Activated T-helper 17 cell treated with anti-CD3 and anti-CD28 coated beads, Interleukin-2, amount 50 U/mL, for 72 hours (primary cell): ENCODE results near the gene DPP10. TPM values are rescaled to one million over a fixed set of nuclear protein-coding genes. Genes with fewer than 3 reads are reported as not detected.
"Not testable (repeated sequence)": the region's sequence is repeated elsewhere in the genome, so short reads cannot be mapped to it uniquely, and the experiment has no call there.

Experiments used
- ATAC-seq: fragments of 150-1000 bp; cut with Tn5 transposase; replicated peaks from 2 replicates; pipeline ENCODE4 v1.10.0; 2021; ENCODE audit warnings: mild to moderate bottlenecking, moderate library complexity
- H3K27ac Mint-ChIP-seq: one replicate; pipeline ENCODE4 v1.8.0; 2022; ENCODE audit warnings: mixed read lengths
- H3K27me3 Mint-ChIP-seq: one replicate; pipeline ENCODE4 v1.8.0; 2022; ENCODE audit warnings: mixed read lengths
- H3K36me3 Mint-ChIP-seq: one replicate; pipeline ENCODE4 v1.8.0; 2022; ENCODE audit warnings: low read depth, mild to moderate bottlenecking, mixed read lengths
- H3K4me1 Mint-ChIP-seq: one replicate; pipeline ENCODE4 v1.8.0; 2022; ENCODE audit warnings: mixed read lengths
- H3K4me3 Mint-ChIP-seq: one replicate; pipeline ENCODE4 v1.8.0; 2022; ENCODE audit warnings: mild to moderate bottlenecking, mixed read lengths
- H3K9me3 Mint-ChIP-seq: one replicate; pipeline ENCODE4 v1.8.0; 2022; ENCODE audit warnings: mixed read lengths
- total RNA-seq, 2 donors: library from RNA; stranded (reverse); gene quantifications; one replicate each; pipeline ENCODE4 v1.2.3, GENCODE V29; 2022

Gene DPP10
- total RNA-seq, 2 donors from 2014 or later = not detected

DNA sequence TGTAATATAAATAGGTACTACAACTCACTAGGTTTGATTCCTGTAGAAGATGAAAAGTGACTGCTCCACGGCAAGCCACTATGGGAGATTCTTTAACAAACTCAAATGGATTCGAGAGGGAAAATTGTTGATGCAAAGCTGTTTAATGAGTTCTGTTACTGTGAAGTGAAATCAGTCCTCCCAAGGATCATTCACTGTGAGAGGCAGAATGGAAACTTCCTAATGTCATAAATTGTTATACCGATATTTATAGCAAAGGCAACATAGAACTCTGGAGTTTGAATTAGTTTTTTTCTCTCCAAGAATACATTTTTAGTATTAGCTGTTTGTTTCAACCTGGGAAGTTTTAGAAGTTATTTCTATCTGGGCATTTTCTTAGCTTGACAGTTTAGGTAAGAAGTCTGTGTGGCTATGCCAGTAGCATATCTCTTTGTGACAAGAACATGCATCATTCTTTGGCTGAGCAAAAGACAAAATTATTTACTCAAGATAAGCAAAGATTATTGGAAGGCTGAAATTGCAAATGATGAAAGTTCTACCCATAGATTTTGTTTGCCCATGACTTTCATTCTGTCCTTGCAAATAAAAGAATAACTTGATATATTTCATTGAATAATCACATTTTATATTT is 979.7 kb downstream of the DPP10 start:
- Mint-ChIP-seq H3K27ac (no peak overlapping the region), H3K4me3 (no peak overlapping the region), H3K27me3 (no peaks in the 10 kb centered on the region), H3K4me1 (no peaks in the 10 kb centered on the region), H3K36me3 (no peaks in the 10 kb centered on the region), H3K9me3 (peaks cover 18% of the 10 kb centered on the region)
- no peak for ATAC-seq

DNA sequence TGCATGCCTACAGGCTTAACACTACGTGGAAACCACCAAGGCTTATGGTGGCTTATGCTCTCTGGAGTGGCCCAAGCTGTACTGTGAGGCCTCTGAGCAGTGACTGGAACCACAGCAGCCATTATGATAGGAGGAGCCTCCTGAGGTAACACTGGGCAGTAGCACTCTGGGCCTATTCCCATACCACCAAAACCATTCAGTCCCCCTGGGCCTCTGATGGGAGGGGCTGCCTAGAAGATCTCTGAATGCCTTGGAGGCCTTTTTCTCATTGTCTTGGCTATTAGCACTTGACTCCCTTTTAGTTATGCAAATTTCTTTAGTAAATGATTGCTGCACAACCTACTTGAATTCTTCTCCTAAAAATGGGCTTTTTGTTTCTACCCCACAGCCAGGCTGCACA is 985.0 kb downstream of the DPP10 start:
- no peaks in the 10 kb centered on the region for H3K4me1 Mint-ChIP-seq
- ATAC-seq = no peak
- peaks cover 6% of the 10 kb centered on the region for H3K9me3 Mint-ChIP-seq
- H3K27ac Mint-ChIP-seq = no peak overlapping the region
- H3K36me3 Mint-ChIP-seq = no peaks in the 10 kb centered on the region
- no peaks in the 10 kb centered on the region for H3K27me3 Mint-ChIP-seq
- no peak overlapping the region for H3K4me3 Mint-ChIP-seq

DNA sequence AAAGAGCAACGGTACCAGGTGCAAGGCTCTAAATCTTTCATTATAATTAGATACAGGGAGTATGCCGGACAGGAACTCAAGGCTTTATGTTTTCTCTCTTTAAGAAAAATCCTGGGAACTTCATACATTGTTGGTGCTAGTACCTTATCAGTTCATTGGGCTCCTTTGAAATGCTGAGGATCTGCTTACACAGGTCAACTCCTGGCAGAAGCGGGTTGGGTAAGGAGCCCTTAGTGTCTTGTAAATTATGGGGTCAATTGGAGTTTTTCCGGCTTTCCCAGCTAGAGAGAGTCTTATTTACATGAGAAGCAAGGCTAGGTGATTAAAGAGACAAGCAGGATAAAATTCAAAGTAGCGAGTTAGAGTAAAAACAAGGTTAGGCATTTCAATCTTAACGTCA is 998.3 kb downstream of the DPP10 start:
- H3K27me3 Mint-ChIP-seq, H3K4me3 Mint-ChIP-seq, H3K9me3 Mint-ChIP-seq, ATAC-seq, H3K4me1 Mint-ChIP-seq, H3K36me3 Mint-ChIP-seq, H3K27ac Mint-ChIP-seq: not testable (repeated sequence)

DNA sequence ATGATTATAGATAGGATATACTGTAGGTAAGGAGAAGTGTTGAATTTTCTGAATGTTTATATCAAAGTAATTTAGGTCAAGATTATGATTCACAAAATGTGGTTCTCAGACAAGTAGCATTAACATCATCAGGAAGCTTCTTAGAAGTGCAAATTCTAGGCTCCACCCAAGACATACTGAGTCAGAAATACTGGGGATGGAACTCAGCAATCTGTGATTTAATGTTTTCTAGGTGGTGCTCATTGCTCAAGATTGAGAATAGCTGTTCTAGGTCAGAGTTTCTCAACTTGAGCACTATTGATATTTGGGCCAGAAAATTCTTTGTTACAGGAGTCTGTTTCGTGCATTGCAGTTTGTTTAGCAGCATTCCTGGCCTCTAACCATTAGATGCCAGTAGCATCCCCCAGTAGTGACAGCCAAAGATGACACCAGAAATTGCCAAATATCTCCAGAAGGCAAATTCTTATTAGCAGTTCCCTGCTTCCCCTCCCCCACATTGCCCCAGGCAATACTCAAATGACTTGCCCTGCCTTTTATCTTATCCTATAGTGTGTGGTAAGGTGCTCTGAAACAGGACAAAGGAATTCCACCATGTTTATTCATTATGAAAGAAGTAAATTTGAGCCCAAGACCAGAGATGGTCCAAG is 1001.2 kb downstream of the DPP10 start:
- Mint-ChIP-seq H3K27ac (no peak overlapping the region), H3K4me1 (no peaks in the 10 kb centered on the region), H3K4me3 (no peak overlapping the region), H3K9me3 (peaks cover 23% of the 10 kb centered on the region), H3K36me3 (no peaks in the 10 kb centered on the region), H3K27me3 (no peaks in the 10 kb centered on the region)
- no peak for ATAC-seq

DNA sequence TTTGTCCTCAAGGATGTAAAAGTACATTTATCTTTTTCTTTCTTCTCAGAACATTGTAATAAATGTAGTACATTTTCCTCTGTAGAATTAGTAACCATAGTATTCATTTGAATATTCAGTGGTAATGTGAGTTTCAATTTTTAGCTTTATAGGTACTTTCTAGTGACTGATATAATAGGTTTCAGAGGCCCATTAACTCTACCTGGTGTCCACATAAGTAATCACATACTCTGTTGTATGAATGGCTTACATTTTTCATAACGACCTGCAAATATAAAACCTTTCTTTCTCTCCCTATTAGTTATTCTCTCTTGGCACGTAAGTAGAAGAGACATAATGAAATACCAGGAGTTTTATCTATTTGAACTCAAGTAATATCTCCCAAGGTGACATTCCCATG is 1017.6 kb downstream of the DPP10 start:
- Mint-ChIP-seq H3K4me1 (no peaks in the 10 kb centered on the region), H3K4me3 (no peak overlapping the region), H3K27ac (no peak overlapping the region), H3K27me3 (no peaks in the 10 kb centered on the region), H3K9me3 (peaks cover 13% of the 10 kb centered on the region), H3K36me3 (no peaks in the 10 kb centered on the region)
- ATAC-seq = no peak

DNA sequence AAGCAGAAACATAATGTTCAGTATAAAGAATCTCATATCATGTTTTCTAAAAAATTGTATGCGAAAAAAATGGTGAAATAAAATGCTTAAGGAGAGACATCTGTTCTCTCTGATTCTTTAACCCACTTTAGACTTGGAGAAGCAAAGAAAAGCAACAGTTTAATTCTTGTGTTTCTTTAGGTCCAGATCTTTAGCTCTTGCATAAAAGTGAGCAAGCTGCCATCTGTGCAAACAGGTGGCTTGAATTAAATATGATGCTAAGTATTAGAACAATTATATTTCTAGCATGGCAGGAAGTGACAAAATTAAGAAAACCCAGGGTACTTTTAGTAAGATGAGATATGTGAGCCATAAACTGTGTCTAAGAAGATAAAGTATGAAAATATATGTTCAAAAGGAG is 1038.3 kb downstream of the DPP10 start:
- no peak for ATAC-seq
- H3K27ac Mint-ChIP-seq = no peak overlapping the region
- H3K4me3 Mint-ChIP-seq = no peak overlapping the region
- no peaks in the 10 kb centered on the region for H3K4me1 Mint-ChIP-seq
- H3K9me3 Mint-ChIP-seq = peaks cover 30% of the 10 kb centered on the region
- no peaks in the 10 kb centered on the region for H3K36me3 Mint-ChIP-seq
- no peaks in the 10 kb centered on the region for H3K27me3 Mint-ChIP-seq

DNA sequence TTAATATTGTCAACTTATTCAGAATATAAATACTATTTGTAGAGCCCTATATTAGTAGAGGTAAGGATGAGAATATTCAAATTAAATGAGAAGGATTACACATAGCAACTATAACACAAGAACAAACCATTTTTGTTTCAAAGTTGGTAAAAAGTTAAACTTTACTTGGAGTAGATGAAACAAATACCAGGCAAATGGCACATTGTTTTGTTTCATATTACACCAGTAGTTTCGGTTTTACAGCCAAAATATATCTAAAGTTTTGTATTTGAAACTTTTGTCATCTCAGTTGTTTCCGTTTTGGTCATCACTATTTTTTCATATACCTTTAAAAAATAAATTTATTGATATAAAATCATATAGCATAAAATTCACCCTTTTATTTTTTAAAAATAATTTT is 1039.4 kb downstream of the DPP10 start:
- H3K27me3 Mint-ChIP-seq = no peaks in the 10 kb centered on the region
- ATAC-seq = no peak
- H3K27ac Mint-ChIP-seq = no peak overlapping the region
- no peaks in the 10 kb centered on the region for H3K4me1 Mint-ChIP-seq
- H3K9me3 Mint-ChIP-seq = peaks cover 24% of the 10 kb centered on the region
- H3K36me3 Mint-ChIP-seq = no peaks in the 10 kb centered on the region
- no peak overlapping the region for H3K4me3 Mint-ChIP-seq

DNA sequence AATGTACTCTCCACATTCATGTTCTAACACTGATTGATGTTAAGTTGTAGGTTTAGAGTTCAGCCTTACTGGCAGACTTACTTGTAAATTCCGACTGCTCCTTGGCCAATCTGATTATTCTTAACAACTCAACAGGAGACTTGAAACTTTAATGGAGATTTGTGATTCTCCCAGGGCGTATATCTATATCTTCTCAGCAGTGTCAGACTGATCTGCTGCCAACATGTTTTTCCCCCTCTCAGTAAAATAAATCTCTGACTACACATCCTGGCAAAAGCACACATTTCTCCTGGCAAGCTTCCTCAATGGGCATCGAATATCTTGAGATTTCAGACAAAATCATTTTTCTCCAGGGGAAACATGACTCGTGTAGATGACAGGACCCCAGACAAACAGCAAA is 1041.2 kb downstream of the DPP10 start:
- no peaks in the 10 kb centered on the region for H3K4me1 Mint-ChIP-seq
- ATAC-seq = no peak
- no peaks in the 10 kb centered on the region for H3K27me3 Mint-ChIP-seq
- H3K4me3 Mint-ChIP-seq = no peak overlapping the region
- H3K36me3 Mint-ChIP-seq = no peaks in the 10 kb centered on the region
- peaks cover 24% of the 10 kb centered on the region for H3K9me3 Mint-ChIP-seq
- H3K27ac Mint-ChIP-seq = no peak overlapping the region

DNA sequence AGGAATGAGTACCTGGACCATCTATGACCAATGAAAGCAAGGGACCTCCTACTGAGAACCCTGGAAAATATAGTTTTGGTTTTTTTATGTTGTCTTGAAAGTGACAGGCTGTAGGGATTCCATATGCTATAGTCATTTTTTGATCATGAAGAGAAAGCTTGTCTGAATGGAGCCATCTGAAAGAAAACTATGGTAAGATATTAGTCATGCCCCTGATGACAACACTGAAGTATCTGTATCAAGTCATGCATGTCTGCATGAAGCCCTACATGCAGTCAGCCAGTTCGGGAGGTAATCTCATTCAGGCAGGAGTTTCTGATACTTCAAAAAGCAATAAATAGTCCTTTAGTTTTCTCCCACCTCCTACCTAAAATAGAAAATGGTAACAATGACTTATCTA is 1042.0 kb downstream of the DPP10 start:
- ATAC-seq = no peak
- no peaks in the 10 kb centered on the region for H3K36me3 Mint-ChIP-seq
- H3K27ac Mint-ChIP-seq = no peak overlapping the region
- peaks cover 20% of the 10 kb centered on the region for H3K9me3 Mint-ChIP-seq
- no peak overlapping the region for H3K4me3 Mint-ChIP-seq
- H3K27me3 Mint-ChIP-seq = no peaks in the 10 kb centered on the region
- H3K4me1 Mint-ChIP-seq = no peaks in the 10 kb centered on the region

DNA sequence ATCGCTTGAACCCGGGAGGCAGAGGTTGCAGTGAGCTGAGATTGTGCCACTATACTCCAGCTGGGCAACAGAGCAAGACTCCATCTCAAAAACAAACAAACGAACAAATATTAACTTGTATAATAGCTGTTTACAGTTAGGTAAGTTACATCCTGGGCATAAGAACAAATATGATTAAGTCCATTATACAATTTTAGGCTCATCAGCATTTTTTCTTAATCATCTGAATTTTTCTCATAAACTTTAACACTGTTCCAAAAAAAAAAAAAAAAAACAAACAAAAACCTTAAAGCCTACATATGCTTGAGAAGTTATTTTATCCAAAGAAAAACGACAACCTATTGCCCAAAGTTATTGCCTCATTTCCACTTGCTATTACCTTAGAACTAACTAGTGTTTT is 1042.5 kb downstream of the DPP10 start:
- peaks cover 23% of the 10 kb centered on the region for H3K9me3 Mint-ChIP-seq
- no peaks in the 10 kb centered on the region for H3K36me3 Mint-ChIP-seq
- H3K4me1 Mint-ChIP-seq = no peaks in the 10 kb centered on the region
- H3K27me3 Mint-ChIP-seq = no peaks in the 10 kb centered on the region
- no peak for ATAC-seq
- no peak overlapping the region for H3K27ac Mint-ChIP-seq
- H3K4me3 Mint-ChIP-seq = no peak overlapping the region

DNA sequence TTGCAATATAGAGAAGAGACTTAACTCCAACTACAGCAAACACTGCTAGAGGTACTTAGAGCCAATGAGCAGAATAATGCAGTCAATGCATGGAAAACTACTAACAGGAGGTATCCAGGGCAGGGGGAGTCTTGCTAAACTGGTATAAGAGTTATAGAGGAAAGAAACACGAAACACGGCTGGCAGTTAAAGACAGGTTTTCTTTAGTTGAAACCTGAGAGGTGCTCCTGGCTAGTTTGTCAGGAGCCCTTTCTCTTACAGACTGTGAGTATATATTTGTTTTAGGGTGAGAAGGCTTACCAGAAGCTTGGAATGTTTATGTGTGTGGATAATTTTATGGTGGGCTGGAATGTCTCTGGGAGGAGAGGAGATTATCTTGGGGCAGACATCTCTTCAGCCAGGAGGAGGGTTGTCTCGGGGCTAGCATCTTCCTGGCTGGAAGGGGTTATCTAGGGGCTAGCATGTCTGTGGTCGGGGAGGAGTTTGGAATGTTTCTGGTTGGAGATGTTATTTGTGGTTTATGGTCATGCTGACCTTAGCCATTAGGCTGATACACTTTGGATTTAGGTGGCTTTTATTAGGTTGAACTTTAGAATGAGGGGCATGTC is 1048.8 kb downstream of the DPP10 start:
- no peaks in the 10 kb centered on the region for H3K36me3 Mint-ChIP-seq
- H3K4me1 Mint-ChIP-seq = no peaks in the 10 kb centered on the region
- ATAC-seq = no peak
- no peak overlapping the region for H3K4me3 Mint-ChIP-seq
- H3K27me3 Mint-ChIP-seq = no peaks in the 10 kb centered on the region
- peaks cover 8% of the 10 kb centered on the region for H3K9me3 Mint-ChIP-seq
- no peak overlapping the region for H3K27ac Mint-ChIP-seq

DNA sequence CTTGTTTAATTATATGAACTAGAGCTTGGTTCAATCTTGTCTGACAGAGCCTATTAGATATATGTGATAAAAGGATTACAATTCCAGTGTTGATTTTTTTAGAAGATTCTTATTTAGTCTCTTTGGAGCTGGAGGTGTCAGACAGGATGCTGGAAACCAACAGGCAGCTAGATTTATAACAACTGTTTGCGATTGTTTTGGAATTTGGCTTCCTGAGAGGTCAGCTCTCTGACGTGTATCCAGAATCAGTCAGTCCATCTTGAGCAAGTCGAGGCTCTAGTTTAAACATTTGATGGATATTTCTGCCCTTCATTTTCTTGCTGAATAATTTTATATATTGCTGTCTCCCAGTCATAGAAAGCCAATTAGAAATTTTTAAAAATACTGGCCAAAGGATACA is 1062.9 kb downstream of the DPP10 start:
- no peaks in the 10 kb centered on the region for H3K4me1 Mint-ChIP-seq
- H3K36me3 Mint-ChIP-seq = no peaks in the 10 kb centered on the region
- no peak overlapping the region for H3K27ac Mint-ChIP-seq
- H3K4me3 Mint-ChIP-seq = no peak overlapping the region
- ATAC-seq = no peak
- peaks cover 21% of the 10 kb centered on the region for H3K9me3 Mint-ChIP-seq
- no peaks in the 10 kb centered on the region for H3K27me3 Mint-ChIP-seq

DNA sequence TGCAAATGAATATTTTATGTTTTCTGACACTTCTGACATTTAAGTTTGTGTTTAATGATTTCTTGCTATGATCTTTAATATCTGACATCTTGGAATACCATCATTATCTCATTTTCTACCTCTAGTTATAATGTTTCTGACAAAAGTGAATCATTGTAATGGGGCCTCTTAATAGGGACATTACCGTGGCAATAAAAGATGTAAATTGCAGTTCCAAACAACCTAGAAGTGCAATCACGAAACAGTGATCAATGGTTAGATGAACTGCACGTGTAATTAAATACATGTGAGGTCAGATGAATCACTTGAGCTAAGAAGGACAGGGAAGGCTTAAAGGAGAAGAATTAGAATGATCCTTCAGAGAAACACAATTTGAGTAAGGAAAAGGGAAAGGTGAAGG is 1078.3 kb downstream of the DPP10 start:
- H3K9me3 Mint-ChIP-seq = peaks cover 12% of the 10 kb centered on the region
- no peak overlapping the region for H3K27ac Mint-ChIP-seq
- no peak overlapping the region for H3K4me3 Mint-ChIP-seq
- H3K36me3 Mint-ChIP-seq = no peaks in the 10 kb centered on the region
- no peak for ATAC-seq
- H3K4me1 Mint-ChIP-seq = no peaks in the 10 kb centered on the region
- no peaks in the 10 kb centered on the region for H3K27me3 Mint-ChIP-seq

DNA sequence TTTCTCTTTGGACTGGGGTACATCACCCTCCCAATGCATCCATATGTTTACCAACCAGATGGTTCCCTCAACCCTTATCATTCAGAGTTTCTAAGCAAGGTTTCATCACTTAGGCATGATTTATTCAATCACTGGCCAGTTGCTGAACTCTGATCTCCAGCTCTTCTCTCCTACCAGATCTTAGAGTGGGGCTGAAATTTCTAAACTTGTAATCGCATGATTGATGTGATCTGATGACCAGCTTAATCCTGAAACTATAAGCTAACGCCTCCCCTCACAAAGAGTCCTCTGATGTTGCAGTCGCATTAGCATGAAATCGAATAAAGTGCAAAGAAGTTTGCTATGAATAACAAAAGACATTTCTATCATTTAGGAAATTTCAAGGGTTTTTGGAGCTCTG is 1082.0 kb downstream of the DPP10 start:
- no peak for ATAC-seq
- peaks cover 12% of the 10 kb centered on the region for H3K9me3 Mint-ChIP-seq

DNA sequence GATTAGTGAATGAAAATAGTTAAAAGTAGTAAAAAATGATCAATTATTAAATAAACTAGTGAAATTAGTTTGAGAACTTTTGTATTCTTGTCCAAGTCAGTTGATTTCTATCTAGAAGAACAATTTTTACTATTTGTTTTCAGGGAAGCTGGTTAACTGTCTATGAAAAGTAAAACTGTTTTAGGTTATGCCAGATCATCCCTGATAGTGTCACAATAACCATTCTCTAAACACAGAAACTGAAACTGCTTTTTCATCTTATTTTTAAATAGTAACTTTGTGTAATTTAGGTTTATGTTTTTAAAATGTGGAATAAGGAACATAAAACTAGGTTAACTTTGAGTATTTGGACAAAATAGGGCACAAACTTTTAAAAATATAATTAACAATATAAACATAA is 1087.2 kb downstream of the DPP10 start:
- H3K9me3 Mint-ChIP-seq = peaks cover 13% of the 10 kb centered on the region
- no peak overlapping the region for H3K4me3 Mint-ChIP-seq
- no peak overlapping the region for H3K27ac Mint-ChIP-seq
- ATAC-seq = no peak
- H3K36me3 Mint-ChIP-seq = no peaks in the 10 kb centered on the region
- no peaks in the 10 kb centered on the region for H3K4me1 Mint-ChIP-seq
- no peaks in the 10 kb centered on the region for H3K27me3 Mint-ChIP-seq

More for the DNA sequence above, 1082.0 kb downstream of the DPP10 start:
- Mint-ChIP-seq H3K36me3 (no peaks in the 10 kb centered on the region), H3K4me3 (no peak overlapping the region), H3K27ac (no peak overlapping the region), H3K4me1 (no peaks in the 10 kb centered on the region), H3K27me3 (no peaks in the 10 kb centered on the region)
